Activated T-cell treated with anti-CD3 and anti-CD28 coated beads, Interleukin-2, amount 50 U/mL, for 72 hours (primary cell): ENCODE data around the gene HPN. TPM values are rescaled to one million over a fixed set of nuclear protein-coding genes. Genes with fewer than 3 reads are reported as not detected.
"Not testable (repeated sequence)": the region's sequence is repeated elsewhere in the genome, so short reads cannot be mapped to it uniquely, and the experiment has no call there.

Experiments
- ATAC-seq, 2 donors: fragments of 150-1000 bp; cut with Tn5 transposase; replicated peaks in 1 of 2; 2 replicates each; pipeline ENCODE4 v1.10.0; 2021; ENCODE audit warnings: moderate library complexity in 2 of 2, mild to moderate bottlenecking in 1 of 2
- DNase-seq, 2 donors: peaks; one replicate each; pipeline ENCODE4 v3.0.0; 2021 to 2022; ENCODE audit warnings: mixed read lengths in 1 of 2
- H3K27ac Mint-ChIP-seq: one replicate; pipeline ENCODE4 v1.8.0; 2022; ENCODE audit warnings: mild to moderate bottlenecking, moderate library complexity, mixed read lengths
- H3K27me3 Mint-ChIP-seq: one replicate; pipeline ENCODE4 v1.8.0; 2022; ENCODE audit warnings: low read depth, mixed read lengths
- H3K36me3 Mint-ChIP-seq, 2 donors: one replicate each; pipeline ENCODE4 v1.8.0; 2022; ENCODE audit warnings: mixed read lengths in 2 of 2, mild to moderate bottlenecking in 1 of 2; ENCODE audit not compliant: insufficient read depth in 2 of 2
- H3K4me1 Mint-ChIP-seq: one replicate; pipeline ENCODE4 v1.8.0; 2022; ENCODE audit warnings: low read depth, mixed read lengths
- H3K4me3 Mint-ChIP-seq, 2 donors: one replicate each; pipeline ENCODE4 v1.8.0; 2022; ENCODE audit warnings: mild to moderate bottlenecking in 2 of 2, mixed read lengths in 2 of 2, moderate library complexity in 2 of 2
- H3K9me3 Mint-ChIP-seq, 2 donors: one replicate each; pipeline ENCODE4 v1.8.0; 2022; ENCODE audit warnings: mixed read lengths in 2 of 2
- total RNA-seq, 2 donors: library from RNA; stranded (reverse); gene quantifications; one replicate each; pipeline ENCODE4 v1.2.3, GENCODE V29; 2022

The HPN gene
- total RNA-seq, 2 donors from 2014 or later: 0.19 to 0.30 TPM

- peaks cover 76% of the 10 kb centered on the region for H3K4me1 Mint-ChIP-seq
- peaks cover 26 to 39% of the 10 kb centered on the region in 2 donors for H3K36me3 Mint-ChIP-seq
- DNase-seq: no peak
- H3K27ac Mint-ChIP-seq: peak overlapping the region; percentile 85
- H3K4me3 Mint-ChIP-seq: peak overlapping the region; percentile 87 to 94
- no peaks in the 10 kb centered on the region for H3K27me3 Mint-ChIP-seq
- H3K9me3 Mint-ChIP-seq: no peaks in the 10 kb centered on the region
- no peak for ATAC-seq
Measured at GRCh38 chr19:35002037-35002535, 39.4 kb upstream of the HPN start.

DNA sequence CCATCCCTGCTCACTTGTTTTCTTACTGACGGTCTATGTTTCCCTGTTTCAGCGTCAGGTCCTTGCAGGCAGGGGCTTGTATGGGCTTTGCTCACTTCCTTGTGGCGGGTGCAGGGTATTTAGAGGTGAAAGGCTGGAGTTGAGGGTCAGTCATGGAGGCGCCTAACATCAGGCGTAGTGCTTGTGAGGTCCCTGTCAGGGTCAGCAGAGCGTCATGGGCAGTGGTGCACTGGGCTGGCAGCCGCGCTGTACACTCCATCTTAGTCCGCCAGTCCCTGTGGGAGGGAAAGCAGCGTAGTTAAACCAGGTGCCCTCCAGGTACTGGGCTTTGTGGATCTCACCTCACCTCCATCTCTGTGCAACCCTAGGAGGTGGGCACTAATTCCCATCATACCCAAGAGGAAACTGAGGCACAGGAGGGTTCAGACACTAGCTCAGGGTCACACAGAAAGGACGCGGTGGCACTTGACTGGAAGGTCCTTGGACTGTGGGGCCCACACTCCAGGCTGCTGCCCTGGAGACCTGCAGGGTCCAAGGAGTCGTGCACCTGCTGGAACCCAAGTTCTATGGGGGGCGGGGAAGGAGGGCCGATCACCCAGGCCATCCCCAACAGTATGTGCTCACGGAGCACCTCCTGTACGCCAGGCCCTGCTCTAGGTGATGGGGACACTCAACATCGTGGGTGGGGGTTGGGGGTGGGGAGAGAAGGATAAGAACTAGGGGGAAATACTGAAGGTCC, 36.8 kb upstream of the HPN start:
- H3K36me3 Mint-ChIP-seq: peaks cover 23 to 40% of the 10 kb centered on the region in 2 donors
- DNase-seq: no peak
- H3K27me3 Mint-ChIP-seq: no peaks in the 10 kb centered on the region
- H3K4me3 Mint-ChIP-seq: peak overlapping the region; percentile 16 to 94
- no peak for ATAC-seq
- H3K27ac Mint-ChIP-seq: peak overlapping the region; percentile 6
- no peaks in the 10 kb centered on the region for H3K9me3 Mint-ChIP-seq
- peaks cover 67% of the 10 kb centered on the region for H3K4me1 Mint-ChIP-seq

- Mint-ChIP-seq H3K36me3 (peaks cover 25 to 39% of the 10 kb centered on the region in 2 donors), H3K27ac (peak overlapping the region; percentile 45), H3K9me3 (no peaks in the 10 kb centered on the region), H3K4me1 (peaks cover 74% of the 10 kb centered on the region), H3K27me3 (no peaks in the 10 kb centered on the region), H3K4me3 (no peak overlapping the region)
- DNase-seq (no peak), ATAC-seq (no peak)
Measured at GRCh38 chr19:35005256-35005977, 36.1 kb upstream of the HPN start.

DNA sequence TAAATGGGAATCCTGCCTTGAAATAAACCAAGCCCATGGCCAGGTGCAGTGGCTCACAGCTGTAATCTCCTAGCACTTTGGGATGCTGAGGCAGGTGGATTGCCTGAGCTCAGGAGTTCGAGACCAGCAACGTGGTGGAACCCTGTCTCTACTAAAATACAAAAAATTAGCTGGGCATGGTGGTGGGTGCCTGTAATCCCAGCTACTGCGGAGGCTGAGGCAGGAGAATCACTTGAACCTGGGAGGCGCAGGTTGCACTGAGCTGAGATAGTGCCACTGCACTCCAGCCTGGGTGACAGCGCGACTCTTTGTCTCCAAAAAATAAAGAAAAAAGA, 35.5 kb upstream of the HPN start:
- H3K4me1 Mint-ChIP-seq: peaks cover 80% of the 10 kb centered on the region

GRCh38 chr19:35006342-35006998, 35.1 kb upstream of the HPN start:
- ATAC-seq (no peak), DNase-seq (no peak)
- H3K27me3 Mint-ChIP-seq: no peaks in the 10 kb centered on the region
- H3K36me3 Mint-ChIP-seq: peaks cover 20 to 36% of the 10 kb centered on the region in 2 donors
- H3K4me1 Mint-ChIP-seq: peaks cover 84% of the 10 kb centered on the region
- H3K27ac Mint-ChIP-seq: peak overlapping the region; percentile 82
- no peak overlapping the region for H3K4me3 Mint-ChIP-seq
- H3K9me3 Mint-ChIP-seq: no peaks in the 10 kb centered on the region

More for the DNA sequence above, 35.5 kb upstream of the HPN start:
- H3K9me3 Mint-ChIP-seq, DNase-seq, H3K4me3 Mint-ChIP-seq, H3K27me3 Mint-ChIP-seq, ATAC-seq: not testable (repeated sequence)
- H3K36me3 Mint-ChIP-seq: peaks cover 24 to 41% of the 10 kb centered on the region in 2 donors
- H3K27ac Mint-ChIP-seq: peak overlapping the region; percentile 45

DNA sequence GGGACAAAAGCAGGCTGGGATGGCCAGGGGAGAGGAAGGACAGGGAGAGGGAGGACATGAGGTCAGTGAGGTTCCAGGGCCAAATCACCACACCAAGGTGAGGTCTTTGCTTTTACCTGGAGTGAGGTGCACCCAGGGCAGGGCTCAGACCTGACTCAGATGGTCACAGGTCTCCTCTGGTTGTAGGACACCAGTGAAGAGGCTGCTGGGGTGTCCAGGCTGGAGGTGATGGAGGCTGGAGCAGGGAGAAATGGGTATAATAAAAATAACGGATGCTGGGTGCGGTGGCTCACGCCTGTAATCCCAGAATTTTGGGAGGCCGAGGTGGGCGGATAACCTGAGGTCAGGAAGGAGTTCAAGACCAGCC, 34.5 kb upstream of the HPN start:
- Mint-ChIP-seq H3K4me1 (peaks cover 84% of the 10 kb centered on the region), H3K36me3 (peaks cover 18 to 30% of the 10 kb centered on the region in 2 donors)
- no peak for ATAC-seq

DNA sequence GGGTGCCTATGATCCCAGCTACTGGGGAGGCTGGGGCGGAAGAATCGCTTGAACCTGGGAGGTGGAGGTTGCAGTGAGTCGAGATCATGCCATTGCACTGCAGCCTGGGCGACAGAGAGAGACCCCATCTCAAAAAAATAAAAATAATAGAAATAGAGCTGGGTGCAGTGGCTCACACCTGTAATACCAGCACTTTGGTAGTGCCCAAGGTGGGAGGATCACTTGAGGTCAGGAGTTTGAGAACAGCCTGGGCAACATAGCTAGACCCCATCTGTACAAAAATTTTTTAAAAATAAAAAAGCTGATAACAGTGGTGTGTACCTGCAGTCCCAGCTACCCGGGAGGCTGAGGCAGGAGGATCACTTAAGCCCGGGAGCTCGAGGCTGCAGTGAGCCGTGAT, 34.1 kb upstream of the HPN start:
- Mint-ChIP-seq H3K36me3 (peaks cover 14 to 27% of the 10 kb centered on the region in 2 donors), H3K4me1 (peaks cover 84% of the 10 kb centered on the region), H3K27ac (peak overlapping the region; percentile 82)
- H3K9me3 Mint-ChIP-seq, H3K27me3 Mint-ChIP-seq, H3K4me3 Mint-ChIP-seq, DNase-seq, ATAC-seq: not testable (repeated sequence)

More for the DNA sequence above, 34.5 kb upstream of the HPN start:
- H3K27ac Mint-ChIP-seq: peak overlapping the region; percentile 82
- no peak for DNase-seq
- H3K4me3 Mint-ChIP-seq: no peak overlapping the region
- no peaks in the 10 kb centered on the region for H3K9me3 Mint-ChIP-seq
- no peaks in the 10 kb centered on the region for H3K27me3 Mint-ChIP-seq

DNA sequence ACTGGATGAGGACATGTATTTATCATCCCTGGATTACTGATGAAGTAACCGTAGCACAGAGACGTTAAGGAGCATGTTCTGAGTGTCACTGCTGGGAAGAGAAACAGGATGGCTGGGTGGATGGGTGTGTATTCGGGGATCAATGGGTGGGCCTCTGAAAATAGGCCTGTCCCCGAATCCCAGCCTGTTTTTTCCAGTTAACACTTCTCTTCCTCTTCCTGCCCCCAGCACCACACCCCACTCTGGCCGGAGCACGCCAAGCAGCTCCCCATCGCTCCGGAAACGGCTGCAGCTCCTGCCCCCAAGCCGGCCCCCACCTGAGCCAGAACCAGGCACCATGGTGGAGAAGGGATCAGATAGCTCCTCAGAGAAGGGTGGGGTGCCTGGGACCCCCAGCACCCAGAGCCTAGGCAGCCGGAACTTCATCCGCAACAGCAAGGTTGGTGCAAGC, 32.6 kb upstream of the HPN start:
- Mint-ChIP-seq H3K4me3 (no peak overlapping the region), H3K4me1 (peaks cover 84% of the 10 kb centered on the region), H3K9me3 (no peaks in the 10 kb centered on the region), H3K27me3 (no peaks in the 10 kb centered on the region), H3K36me3 (peaks cover 11 to 28% of the 10 kb centered on the region in 2 donors), H3K27ac (no peak overlapping the region)
- ATAC-seq: no peak
- DNase-seq: no peak

DNA sequence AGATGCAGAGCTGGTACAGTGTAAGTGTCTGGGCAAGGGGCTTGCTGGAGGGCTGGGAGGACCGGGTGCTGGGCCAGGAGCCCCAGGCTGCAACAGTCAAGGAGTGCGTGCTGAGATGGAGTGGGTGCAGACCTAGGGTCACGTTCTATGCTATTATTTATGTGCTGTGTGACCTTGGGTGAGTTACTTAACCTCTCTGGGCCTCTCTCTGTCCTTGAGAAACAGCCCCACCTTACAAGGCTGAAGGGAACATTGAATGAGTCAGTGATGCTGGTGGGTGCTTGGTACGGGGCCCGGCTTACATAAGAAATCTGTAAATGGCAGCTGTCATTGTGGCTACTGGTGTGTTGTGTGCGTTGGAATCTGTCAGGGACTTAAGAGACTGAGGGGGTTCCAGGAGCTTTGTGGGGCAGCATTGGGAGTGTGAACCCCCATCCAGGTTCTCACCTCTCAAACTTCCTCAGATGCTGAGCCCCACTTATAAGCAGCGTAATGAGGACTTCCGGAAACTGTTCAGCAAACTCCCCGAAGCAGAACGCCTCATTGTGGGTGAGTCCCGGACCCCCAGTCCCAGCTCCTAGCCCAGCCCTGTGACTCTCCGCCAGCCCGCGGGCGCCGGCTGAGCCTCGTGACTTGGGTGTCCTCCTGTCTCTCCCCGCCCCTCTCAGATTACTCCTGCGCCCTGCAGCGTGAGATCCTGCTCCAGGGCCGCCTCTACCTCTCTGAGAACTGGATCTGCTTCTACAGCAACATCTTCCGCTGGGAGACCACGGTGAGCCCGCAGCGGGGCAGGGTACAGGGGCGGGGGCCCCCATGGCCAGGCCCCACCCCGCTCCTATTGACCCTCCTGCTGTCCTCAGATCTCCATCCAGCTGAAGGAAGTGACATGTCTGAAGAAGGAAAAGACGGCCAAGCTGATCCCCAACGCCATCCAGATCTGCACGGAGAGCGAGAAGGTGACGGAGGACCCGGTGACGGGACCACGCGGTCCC, 31.8 kb upstream of the HPN start:
- ATAC-seq (no peak), DNase-seq (no peak)
- peaks cover 11 to 29% of the 10 kb centered on the region in 2 donors for H3K36me3 Mint-ChIP-seq
- no peaks in the 10 kb centered on the region for H3K27me3 Mint-ChIP-seq
- no peaks in the 10 kb centered on the region for H3K9me3 Mint-ChIP-seq
- H3K4me3 Mint-ChIP-seq: no peak overlapping the region
- peaks cover 87% of the 10 kb centered on the region for H3K4me1 Mint-ChIP-seq
- H3K27ac Mint-ChIP-seq: no peak overlapping the region

- H3K4me1 Mint-ChIP-seq: peaks cover 76% of the 10 kb centered on the region
- H3K27me3 Mint-ChIP-seq: no peaks in the 10 kb centered on the region
- H3K27ac Mint-ChIP-seq: peak overlapping the region; percentile 17
Measured at GRCh38 chr19:35011091-35011689, 30.3 kb upstream of the HPN start.

DNA sequence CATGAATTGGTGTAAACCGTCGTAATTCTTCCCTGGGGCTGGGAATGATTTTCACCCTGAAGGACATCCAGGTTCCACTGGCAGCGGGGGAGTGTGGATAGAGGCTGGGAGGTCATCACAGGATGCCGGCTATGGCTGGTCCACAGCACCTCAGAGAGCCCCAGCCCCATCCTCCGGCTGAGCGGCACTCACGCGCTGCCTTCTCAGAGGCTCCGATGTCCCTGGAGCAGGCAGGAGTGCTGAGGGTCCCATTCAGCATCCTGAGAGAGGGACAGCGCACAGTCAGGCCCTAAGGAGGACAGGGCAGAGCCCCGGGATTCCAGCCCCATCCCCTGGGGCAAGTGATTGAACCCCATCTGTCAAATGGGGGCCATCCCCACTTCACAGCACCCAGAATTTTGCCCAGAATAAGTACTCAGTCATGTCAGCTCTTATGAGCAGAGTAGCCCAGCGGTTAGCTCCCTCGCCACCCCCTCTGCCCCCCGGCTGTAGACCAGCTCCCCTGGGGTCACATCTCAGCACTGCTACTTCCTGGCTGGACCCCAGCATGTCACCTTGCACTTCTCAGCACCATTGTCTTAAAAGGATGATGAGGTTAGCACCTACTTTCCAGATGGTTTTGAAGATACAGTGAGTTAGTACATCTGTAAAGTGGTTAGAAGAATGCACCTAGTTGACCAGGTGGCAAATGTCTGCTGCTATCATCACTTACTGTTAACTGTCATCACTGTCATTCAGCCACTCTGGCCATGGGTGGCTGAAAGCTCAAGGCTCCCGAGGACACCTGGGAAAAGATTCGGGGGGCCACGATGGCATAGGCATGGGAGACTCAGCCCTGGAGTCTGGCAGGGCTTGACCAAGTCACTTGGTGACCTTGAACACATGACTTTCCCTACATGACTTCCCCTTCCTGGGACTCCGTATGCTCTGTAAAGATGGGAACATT, 29.5 kb upstream of the HPN start:
- DNase-seq: no peak
- no peaks in the 10 kb centered on the region for H3K27me3 Mint-ChIP-seq
- H3K4me3 Mint-ChIP-seq: peak overlapping the region; percentile 50 to 66
- peaks cover 70% of the 10 kb centered on the region for H3K4me1 Mint-ChIP-seq
- H3K36me3 Mint-ChIP-seq: peaks cover 6 to 25% of the 10 kb centered on the region in 2 donors
- no peaks in the 10 kb centered on the region for H3K9me3 Mint-ChIP-seq
- H3K27ac Mint-ChIP-seq: peak overlapping the region; percentile 17
- peak; percentile 32 for ATAC-seq

More at GRCh38 chr19:35011091-35011689, 30.3 kb upstream of the HPN start:
- DNase-seq: no peak
- H3K4me3 Mint-ChIP-seq: peak overlapping the region; percentile 34 to 66
- H3K9me3 Mint-ChIP-seq: no peaks in the 10 kb centered on the region
- peak in 1 of 2 donors; percentile 19 for ATAC-seq
- peaks cover 9 to 32% of the 10 kb centered on the region in 2 donors for H3K36me3 Mint-ChIP-seq
